HG02798 (cell line): ENCODE data around the gene OCRL.

Source experiments
- ATAC-seq: cut with Tn5 transposase; IDR thresholded peaks from one replicate; pipeline ENCODE4 v1.9.1; 2021; ENCODE audit warnings: mild to moderate bottlenecking; ENCODE audit not compliant: unreplicated experiment, poor library complexity

Gene OCRL

DNA sequence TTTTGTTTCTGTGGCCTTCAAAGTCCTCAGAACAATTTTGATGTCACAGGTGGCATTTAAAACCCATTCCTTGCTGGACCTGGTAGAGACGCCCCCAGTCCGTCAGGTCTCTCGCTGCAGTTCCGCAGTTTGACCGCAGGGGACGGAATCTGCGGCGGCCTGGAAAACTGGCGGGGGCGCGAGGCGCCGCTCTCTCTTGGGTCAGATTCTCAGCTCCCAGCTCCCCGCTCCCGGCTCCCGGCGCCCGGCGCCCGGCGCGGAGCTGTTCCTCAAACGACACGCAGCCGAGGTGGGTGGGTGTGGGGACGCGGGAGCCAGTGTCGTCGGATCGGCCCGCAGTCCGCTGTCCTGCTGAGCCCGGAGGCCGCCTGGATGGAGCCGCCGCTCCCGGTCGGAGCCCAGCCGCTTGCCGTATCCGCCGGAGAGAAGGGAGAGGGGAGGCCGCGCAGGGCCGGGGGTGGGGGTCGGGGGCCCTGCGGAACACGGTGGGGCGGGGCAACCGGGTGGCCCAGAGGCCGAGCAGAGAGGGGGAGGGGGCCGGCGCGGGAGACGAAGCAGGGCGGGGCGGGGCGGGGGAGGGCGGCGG, at the start of gene OCRL:
OCRL (plus strand) TSS at position 192 of the 586 bp plus-strand sequence; CDS start at position 373, 181 bp downstream.
- peak; percentile 99 for ATAC-seq

DNA sequence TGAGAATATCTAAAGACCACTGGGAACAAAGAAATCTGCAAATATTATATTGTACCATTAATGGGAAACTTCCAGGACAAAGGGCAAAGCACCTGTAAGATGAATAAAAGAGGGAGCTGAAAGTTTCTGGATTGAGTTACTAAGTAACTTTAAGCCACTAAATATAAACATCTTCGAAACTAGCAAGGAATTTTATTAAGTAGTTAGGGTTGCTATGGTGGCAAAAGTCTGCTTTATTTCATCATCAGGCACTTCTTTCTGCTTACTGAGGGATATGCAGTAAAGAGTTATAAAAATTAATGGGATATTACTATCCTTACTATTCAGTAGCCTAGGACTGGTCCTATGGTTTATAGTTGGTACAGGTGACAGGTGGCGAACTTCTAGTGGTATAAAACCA, 49.7 kb upstream of the OCRL start:
- no peak for ATAC-seq

- no peak for ATAC-seq
Measured at GRCh38 chrX:129493643-129494042, 46.4 kb upstream of the OCRL start.

DNA sequence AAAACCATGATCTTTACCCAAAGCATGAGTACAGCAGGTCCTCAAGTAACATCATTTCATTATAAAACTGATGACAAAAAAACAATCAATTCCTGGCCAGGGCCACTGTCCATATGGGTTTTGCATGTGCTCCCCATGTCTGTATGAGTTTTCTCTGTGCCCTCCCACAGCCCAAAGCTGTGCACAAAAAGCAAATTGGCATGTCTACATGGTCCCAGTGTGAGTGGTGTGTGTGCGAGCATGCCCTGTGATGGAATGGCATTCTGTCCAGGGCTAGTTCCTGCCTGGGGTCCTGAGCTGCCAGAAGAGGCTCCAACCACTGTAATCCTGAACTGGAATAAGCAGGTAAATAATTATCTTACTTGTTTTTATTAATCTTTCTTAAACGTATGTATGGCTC, 45.2 kb upstream of the OCRL start:
- ATAC-seq = no peak

DNA sequence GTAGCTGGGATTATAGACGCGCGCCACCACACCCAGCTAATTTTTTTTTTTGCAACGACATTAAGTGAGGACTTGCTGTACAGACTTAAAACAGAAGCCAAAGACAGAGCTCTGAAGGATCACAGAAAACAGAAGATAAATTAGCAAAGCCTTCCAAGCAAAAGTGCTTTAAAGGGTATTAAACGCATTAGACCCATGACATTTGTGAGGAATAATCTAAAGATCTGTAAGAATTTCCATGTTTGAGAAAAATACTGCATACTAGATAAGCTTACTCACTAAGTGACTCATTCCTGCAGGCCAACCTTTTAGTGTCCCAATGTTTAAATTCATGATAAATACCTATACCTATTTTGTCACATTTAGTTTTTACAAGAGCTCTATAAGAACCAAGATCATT, 44.2 kb upstream of the OCRL start:
- no peak for ATAC-seq

DNA sequence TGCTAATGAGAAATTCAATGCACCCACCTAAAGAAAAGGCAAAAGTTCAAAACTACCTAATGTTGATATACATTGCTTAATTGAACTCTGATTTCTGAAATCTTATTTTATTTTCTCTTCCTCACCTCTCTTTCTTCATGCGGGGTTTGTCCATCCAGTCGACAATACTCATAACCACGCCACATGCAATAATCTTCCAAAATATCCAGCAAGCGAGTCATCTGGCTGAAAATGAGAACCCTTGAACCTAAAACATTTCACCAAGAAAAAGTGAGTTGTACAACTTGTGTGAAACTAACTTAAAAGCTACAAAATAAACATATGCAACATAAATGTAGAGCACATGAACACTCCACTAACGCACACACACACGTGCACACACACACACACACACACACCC, 43.4 kb upstream of the OCRL start:
- no peak for ATAC-seq

GRCh38 chrX:129497146-129497843, 42.8 kb upstream of the OCRL start:
- ATAC-seq = no peak

GRCh38 chrX:129510331-129510730, 29.7 kb upstream of the OCRL start:
- no peak for ATAC-seq

DNA sequence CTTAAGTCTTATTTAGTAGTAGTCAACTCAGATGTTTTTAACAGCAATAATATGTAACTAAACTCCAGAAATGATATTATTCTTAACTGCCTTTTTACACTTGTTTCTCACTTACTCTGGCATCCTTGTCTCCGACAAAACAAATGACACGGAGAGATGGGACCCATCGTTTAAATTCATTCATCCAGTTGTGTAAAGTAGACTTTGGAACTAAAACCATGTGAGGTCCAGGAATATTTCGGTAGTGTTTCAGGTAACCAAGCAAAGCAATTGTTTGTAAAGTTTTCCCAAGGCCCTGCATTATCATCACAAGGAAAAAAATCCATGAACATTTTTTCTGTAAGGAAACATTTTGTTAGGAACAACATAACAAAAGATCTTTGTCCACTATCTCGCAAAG, 28.4 kb upstream of the OCRL start:
- no peak for ATAC-seq

DNA sequence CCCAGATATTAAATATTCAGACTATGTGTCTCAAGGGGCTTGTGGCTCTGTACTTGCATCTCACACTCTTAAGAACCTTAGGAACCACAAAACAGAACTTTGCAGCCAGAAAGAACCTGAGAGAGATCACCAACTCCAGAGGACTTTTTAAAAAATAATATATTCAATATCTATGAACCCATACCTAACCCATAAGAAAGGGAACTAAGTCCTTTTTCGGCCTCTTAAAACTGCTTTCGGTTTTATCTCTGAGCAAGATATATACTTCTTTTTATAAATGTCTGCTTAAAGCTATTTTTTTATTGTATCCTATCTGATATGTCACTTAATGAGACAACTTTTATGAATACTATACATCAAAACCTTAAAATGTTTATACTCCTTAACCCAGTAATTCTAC, 27.6 kb upstream of the OCRL start:
- peak; percentile 36 for ATAC-seq

DNA sequence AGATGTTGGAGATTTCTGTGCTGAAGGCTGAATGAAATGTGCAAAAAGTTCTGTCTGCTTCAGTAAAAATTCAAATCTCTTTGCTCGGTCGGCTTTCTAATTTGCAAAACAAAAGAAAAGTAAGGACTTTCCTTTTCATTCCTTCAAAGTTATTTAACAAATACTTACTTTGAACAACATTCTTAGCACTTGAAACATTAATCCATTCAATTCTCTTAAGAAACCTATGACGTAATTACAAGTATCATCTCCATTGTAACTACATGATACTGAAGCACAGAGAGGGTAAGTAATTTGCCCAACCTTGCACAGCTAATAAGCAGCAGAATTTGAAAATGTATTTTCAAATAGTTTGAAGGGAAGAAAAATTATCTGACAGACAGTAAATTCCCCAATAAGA, 23.7 kb upstream of the OCRL start:
- no peak for ATAC-seq

DNA sequence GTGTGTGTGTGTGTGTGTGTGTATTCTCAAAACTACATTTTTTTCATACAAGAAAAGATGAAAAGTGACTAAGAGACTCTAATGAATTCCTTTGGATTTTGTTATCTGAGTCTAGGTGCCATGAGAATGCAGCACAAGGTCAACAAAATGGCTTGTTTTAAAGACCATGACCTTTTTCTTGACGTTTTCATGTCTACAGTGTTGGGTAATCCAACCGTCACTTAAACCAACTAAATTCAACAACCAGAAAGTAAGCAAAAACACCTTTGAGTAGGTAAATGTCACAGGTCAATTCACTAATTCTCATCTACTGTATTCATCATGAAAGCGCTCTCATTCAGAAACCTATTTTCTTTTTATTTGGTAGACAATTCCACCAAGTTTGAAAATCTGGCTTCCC, 19.9 kb upstream of the OCRL start:
- no peak for ATAC-seq

GRCh38 chrX:129522184-129523078, 17.6 kb upstream of the OCRL start:
- ATAC-seq = no peak

DNA sequence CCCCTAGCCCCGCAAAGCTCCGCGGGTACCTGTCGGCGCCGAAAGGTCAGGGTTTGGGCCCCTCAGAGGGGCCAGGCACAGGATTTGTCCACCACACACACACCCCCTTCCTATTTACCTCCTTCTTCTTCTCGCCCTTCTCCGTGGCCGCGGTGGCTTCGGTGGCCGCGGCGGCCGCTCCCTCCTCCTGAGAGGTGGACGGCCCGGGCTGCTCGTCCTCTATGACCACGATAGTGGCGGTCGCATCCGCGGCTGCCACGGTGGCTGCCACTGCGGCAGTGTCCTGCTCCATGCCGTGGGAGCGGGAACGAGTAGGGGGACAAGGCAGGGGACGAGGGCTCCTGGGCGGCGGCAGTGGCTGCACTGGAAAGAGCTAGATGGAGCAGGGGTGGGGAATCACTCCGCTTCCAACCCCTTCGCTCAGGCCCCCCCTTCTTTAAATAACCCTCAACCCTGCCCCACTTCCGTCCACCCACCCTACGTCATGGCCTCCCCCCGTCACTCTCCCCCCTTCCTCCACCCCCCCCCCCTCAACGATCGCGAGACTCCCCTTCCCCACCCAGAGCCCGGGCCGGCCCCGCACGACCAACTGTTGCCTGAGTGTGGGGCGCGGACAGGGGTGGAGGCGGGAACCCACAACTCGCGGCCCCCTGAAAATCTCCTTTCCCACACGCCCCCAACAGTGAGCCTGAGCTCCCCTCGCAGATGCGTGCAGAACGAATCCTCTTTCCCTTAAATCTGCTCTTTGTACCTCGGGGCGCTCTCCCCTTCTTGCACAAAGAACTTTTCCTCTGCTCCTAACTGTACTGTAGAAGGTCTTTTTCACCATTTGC, 16.8 kb upstream of the OCRL start, which contains the start of gene SMARCA1:
SMARCA1 (minus strand) TSS at position 412 of the 833 bp plus-strand sequence; CDS start at position 292, 120 bp downstream.
- no peak for ATAC-seq

GRCh38 chrX:129524250-129524850, 15.7 kb upstream of the OCRL start:
- no peak for ATAC-seq

GRCh38 chrX:129525162-129525561, 14.9 kb upstream of the OCRL start:
- ATAC-seq = no peak

DNA sequence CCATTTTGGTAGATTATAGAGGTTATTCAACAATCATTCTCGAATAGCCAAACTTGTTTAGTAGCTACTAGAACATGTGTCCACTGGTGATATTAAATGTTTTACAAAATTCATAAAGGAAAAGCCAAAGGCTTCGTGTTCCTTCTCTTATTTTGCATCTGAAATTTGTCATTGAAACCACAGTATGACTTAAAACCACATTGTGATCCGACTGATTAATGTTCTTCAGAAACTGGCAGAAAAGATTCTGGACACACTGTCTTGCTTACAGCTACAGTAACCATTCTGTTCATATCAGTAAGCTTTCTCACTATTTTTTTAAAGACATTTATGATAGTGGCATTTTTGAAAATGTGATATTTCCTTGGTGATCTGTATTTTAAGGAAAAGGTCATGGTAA, 14.2 kb upstream of the OCRL start:
- no peak for ATAC-seq

DNA sequence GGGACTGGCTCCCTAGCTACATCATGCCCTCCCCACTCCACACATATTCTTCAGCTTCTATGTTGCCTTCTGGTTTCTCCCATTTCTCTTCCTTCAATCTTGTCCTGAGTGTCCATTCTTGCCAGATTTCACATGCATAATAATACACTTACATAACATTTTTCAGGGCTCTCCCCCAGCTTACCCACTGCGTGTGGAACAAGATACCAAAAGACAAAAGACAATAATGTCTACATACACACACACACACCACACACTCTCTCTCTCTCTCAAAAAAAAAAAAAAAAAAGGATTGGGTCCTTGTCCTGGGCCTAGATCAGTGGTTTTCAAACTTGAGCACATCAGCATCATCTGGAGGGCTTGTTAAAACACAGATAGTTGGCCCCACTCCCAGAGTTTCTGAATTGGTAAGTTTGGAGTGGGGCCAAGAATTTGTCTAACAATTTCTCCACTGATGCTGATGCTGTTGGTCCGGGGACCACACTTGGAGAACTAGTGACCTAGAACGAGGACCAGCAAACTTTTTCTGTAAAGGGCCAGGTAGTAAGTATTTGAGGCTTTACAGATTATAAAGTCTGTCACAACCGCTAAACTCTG, 10.3 kb upstream of the OCRL start:
- ATAC-seq = no peak

- no peak for ATAC-seq
Measured at GRCh38 chrX:129530410-129530809, 9.6 kb upstream of the OCRL start.

DNA sequence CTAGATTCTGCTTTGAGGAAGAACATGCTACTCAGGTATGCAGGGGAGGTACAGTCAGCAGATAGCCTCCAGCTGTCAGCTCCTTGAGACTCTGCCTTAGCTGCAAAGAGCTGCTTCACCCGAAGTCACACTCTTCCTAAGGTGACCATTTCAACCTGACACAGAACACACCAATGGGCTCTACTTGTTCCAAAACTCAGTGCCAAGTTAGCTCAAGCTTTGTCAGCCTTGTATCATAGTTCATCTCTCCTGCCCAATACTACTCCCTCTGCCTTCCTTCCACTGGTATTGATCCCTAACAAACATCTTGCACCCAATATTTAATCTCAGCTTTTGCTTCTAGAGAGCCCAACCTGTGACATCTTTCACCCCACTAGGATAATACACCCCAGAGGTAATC, 8.9 kb upstream of the OCRL start:
- no peak for ATAC-seq
